ENCODE measurements around the gene ADAD2. TPM values are rescaled to one million over a fixed set of nuclear protein-coding genes. Genes with fewer than 3 reads are reported as not detected.
"Not testable (repeated sequence)": the region's sequence is repeated elsewhere in the genome, so short reads cannot be mapped to it uniquely, and the experiment has no call there.

The ADAD2 gene
- total and polyA plus RNA-seq, 2 donors (not counting 3 experiments of a cell fraction or from before 2014, with no cell fraction given) = 0.04 TPM; not detected in 1

GRCh38 chr16:84199861-84200260 is 8.9 kb downstream of the ADAD2 start:
- Histone ChIP-seq H3K4me2 (ENCODE audit: insufficient read depth, low read length) (no peak overlapping the region), H3K79me2 (ENCODE audit: control insufficient read depth, insufficient read depth, low read length) (no peaks in the 10 kb centered on the region), H3K4me1 (ENCODE audit: control insufficient read depth, extremely low read depth, insufficient read depth, low read length) (no peaks in the 10 kb centered on the region), H3K9ac (replicated peaks; ENCODE audit: extremely low read depth, insufficient read depth, low read length) (no peak overlapping the region), H2AFZ (ENCODE audit: low read depth, low read length) (peak overlapping the region; percentile 14), H3K27ac (ENCODE audit: insufficient read depth, low read depth, low read length) (no peak overlapping the region), H3K9me1 (replicated peaks; ENCODE audit: control insufficient read depth, extremely low read depth, insufficient read depth, low read length) (no peaks in the 10 kb centered on the region), H3K4me3 (replicated peaks in 1 of 3; ENCODE audit: insufficient read depth in 1 of 3, low read depth in 1 of 3, low read length in 3 of 3) (no peak overlapping the region), H3K9me3 (replicated peaks; ENCODE audit: control insufficient read depth, insufficient read depth, low read length) (no peaks in the 10 kb centered on the region), H3K36me3 (ENCODE audit: control insufficient read depth in 2 of 2, extremely low read depth in 1 of 2, insufficient read depth in 2 of 2, low read length in 2 of 2) (no peaks in the 10 kb centered on the region), H3K27me3 (ENCODE audit: control insufficient read depth in 2 of 2, insufficient read depth in 2 of 2, low read length in 2 of 2) (no peaks in the 10 kb centered on the region), H4K20me1 (replicated peaks; ENCODE audit: control insufficient read depth, extremely low read depth, insufficient read depth, low read length) (no peaks in the 10 kb centered on the region)
- DNase-seq (ENCODE audit: low read depth, low spot score) (no peak), FAIRE-seq (peak; percentile 38)
- CTCF ChIA-PET = interaction anchor here (1.3 kb wide), 1 partner anchor 13 kb away, joined by 5 read pairs; the partner anchor contains the start of gene TAF1C
- no TSS peak for BruUV-seq (replicated peaks)
- no peak for TF ChIP-seq POLR2AphosphoS5 (IDR thresholded peaks at IDR 0.05; ENCODE audit: insufficient read depth, low read depth, low read length)
- TF ChIP-seq JUN (IDR thresholded peaks at IDR 0.05; ENCODE audit: borderline replicate concordance, insufficient read depth, insufficient read length, low read depth) = no peak
- no peak for TF ChIP-seq FOS (IDR thresholded peaks at IDR 0.05; ENCODE audit: borderline replicate concordance, insufficient read depth, low read length)
- TF ChIP-seq MYC (IDR thresholded peaks at IDR 0.05; ENCODE audit: low read depth, low read length) = no peak
- TF ChIP-seq, protein P1, sequence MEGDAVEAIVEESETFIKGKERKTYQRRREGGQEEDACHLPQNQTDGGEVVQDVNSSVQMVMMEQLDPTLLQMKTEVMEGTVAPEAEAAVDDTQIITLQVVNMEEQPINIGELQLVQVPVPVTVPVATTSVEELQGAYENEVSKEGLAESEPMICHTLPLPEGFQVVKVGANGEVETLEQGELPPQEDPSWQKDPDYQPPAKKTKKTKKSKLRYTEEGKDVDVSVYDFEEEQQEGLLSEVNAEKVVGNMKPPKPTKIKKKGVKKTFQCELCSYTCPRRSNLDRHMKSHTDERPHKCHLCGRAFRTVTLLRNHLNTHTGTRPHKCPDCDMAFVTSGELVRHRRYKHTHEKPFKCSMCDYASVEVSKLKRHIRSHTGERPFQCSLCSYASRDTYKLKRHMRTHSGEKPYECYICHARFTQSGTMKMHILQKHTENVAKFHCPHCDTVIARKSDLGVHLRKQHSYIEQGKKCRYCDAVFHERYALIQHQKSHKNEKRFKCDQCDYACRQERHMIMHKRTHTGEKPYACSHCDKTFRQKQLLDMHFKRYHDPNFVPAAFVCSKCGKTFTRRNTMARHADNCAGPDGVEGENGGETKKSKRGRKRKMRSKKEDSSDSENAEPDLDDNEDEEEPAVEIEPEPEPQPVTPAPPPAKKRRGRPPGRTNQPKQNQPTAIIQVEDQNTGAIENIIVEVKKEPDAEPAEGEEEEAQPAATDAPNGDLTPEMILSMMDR (IDR thresholded peaks at IDR 0.05; ENCODE audit: extremely low read depth in 1 of 2, insufficient read depth in 1 of 2, low read depth in 1 of 2, low read length in 2 of 2) = no peak
- TF ChIP-seq, protein P2, sequence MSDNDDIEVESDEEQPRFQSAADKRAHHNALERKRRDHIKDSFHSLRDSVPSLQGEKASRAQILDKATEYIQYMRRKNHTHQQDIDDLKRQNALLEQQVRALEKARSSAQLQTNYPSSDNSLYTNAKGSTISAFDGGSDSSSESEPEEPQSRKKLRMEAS (IDR thresholded peaks at IDR 0.05; ENCODE audit: insufficient read depth, insufficient read length) = no peak
- TF ChIP-seq GATA2 (IDR thresholded peaks at IDR 0.05; ENCODE audit: insufficient read depth, insufficient read length, low read depth, low read length) = no peak
- TF ChIP-seq EZH2 (IDR thresholded peaks at IDR 0.05; ENCODE audit: borderline replicate concordance, low read depth, low read length, severe bottlenecking) = no peak
- no peak for TF ChIP-seq POLR2A (IDR thresholded peaks at IDR 0.05; ENCODE audit: low read depth, low read length)
- dilution Hi-C loops (cut with MboI; ENCODE audit: extremely low pct_ligation_motif_present, low sequenced_read_pairs) = no loop called here
- intact Hi-C loops (cut with micrococcal nuclease) = no loop called here
- POLR2A ChIA-PET = no interaction called here

- H2AFZ ChIP-seq (ENCODE audit: low read depth, low read length); H3K4me3 ChIP-seq (replicated peaks in 1 of 3; ENCODE audit: insufficient read depth in 1 of 3, low read depth in 1 of 3, low read length in 3 of 3); H4K20me1 ChIP-seq (replicated peaks; ENCODE audit: control insufficient read depth, extremely low read depth, insufficient read depth, low read length); H3K4me2 ChIP-seq (ENCODE audit: insufficient read depth, low read length); FAIRE-seq; DNase-seq (ENCODE audit: low read depth, low spot score); H3K36me3 ChIP-seq (ENCODE audit: control insufficient read depth in 2 of 2, extremely low read depth in 1 of 2, insufficient read depth in 2 of 2, low read length in 2 of 2); BruUV-seq (replicated peaks); H3K27ac ChIP-seq (ENCODE audit: insufficient read depth, low read depth, low read length); POLR2A ChIA-PET; H3K4me1 ChIP-seq (ENCODE audit: control insufficient read depth, extremely low read depth, insufficient read depth, low read length); H3K27me3 ChIP-seq (ENCODE audit: control insufficient read depth in 2 of 2, insufficient read depth in 2 of 2, low read length in 2 of 2); H3K9ac ChIP-seq (replicated peaks; ENCODE audit: extremely low read depth, insufficient read depth, low read length); H3K9me3 ChIP-seq (replicated peaks; ENCODE audit: control insufficient read depth, insufficient read depth, low read length); dilution Hi-C loops (cut with MboI; ENCODE audit: extremely low pct_ligation_motif_present, low sequenced_read_pairs); H3K79me2 ChIP-seq (ENCODE audit: control insufficient read depth, insufficient read depth, low read length); intact Hi-C loops (cut with micrococcal nuclease); H3K9me1 ChIP-seq (replicated peaks; ENCODE audit: control insufficient read depth, extremely low read depth, insufficient read depth, low read length): not testable (repeated sequence)
- CTCF ChIA-PET = interaction anchor here (1.3 to 1.9 kb wide), 3 partner anchors 18 to 72 kb away, joined by 3 to 6 read pairs (median 5); partner anchors contain the start of gene TAF1C
Measured at GRCh38 chr16:84204551-84204950, 13.6 kb downstream of the ADAD2 start.

DNA sequence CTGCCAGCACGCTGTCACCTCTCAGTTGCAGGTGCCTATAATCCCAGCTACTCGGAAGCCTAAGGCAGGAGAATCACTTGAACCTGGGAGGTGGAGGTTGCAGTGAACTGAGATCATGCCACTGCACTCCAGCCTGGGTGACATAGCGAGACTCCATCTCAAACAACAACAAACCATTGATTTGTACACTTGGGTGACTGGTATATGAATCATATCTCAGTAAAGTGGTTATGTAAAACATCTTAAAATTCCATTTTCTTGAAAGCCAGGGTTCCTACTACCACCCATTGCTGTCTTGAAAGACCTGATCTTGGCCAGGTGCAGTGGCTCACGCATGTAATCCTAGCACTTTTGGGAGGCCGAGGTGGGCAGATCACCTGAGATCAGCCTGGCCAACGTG is 14.2 kb downstream of the ADAD2 start:
- H4K20me1 ChIP-seq (replicated peaks; ENCODE audit: control insufficient read depth, extremely low read depth, insufficient read depth, low read length); FAIRE-seq; H3K4me1 ChIP-seq (ENCODE audit: control insufficient read depth, extremely low read depth, insufficient read depth, low read length); POLR2A ChIA-PET; H3K27ac ChIP-seq (ENCODE audit: insufficient read depth, low read depth, low read length); dilution Hi-C loops (cut with MboI; ENCODE audit: extremely low pct_ligation_motif_present, low sequenced_read_pairs); H3K27me3 ChIP-seq (ENCODE audit: control insufficient read depth in 2 of 2, insufficient read depth in 2 of 2, low read length in 2 of 2); H3K9me1 ChIP-seq (replicated peaks; ENCODE audit: control insufficient read depth, extremely low read depth, insufficient read depth, low read length); H3K4me3 ChIP-seq (replicated peaks in 1 of 3; ENCODE audit: insufficient read depth in 1 of 3, low read depth in 1 of 3, low read length in 3 of 3); H3K9ac ChIP-seq (replicated peaks; ENCODE audit: extremely low read depth, insufficient read depth, low read length); H3K9me3 ChIP-seq (replicated peaks; ENCODE audit: control insufficient read depth, insufficient read depth, low read length); H3K79me2 ChIP-seq (ENCODE audit: control insufficient read depth, insufficient read depth, low read length); DNase-seq (ENCODE audit: low read depth, low spot score); H2AFZ ChIP-seq (ENCODE audit: low read depth, low read length); H3K4me2 ChIP-seq (ENCODE audit: insufficient read depth, low read length); BruUV-seq (replicated peaks); H3K36me3 ChIP-seq (ENCODE audit: control insufficient read depth in 2 of 2, extremely low read depth in 1 of 2, insufficient read depth in 2 of 2, low read length in 2 of 2); intact Hi-C loops (cut with micrococcal nuclease): not testable (repeated sequence)
- CTCF ChIA-PET = interaction anchor here (1.3 to 1.7 kb wide), 2 partner anchors 18 to 34 kb away, joined by 3 to 6 read pairs; partner anchors contain the start of gene TAF1C
